ENCODE measurements around the gene NT5DC1.

DNA sequence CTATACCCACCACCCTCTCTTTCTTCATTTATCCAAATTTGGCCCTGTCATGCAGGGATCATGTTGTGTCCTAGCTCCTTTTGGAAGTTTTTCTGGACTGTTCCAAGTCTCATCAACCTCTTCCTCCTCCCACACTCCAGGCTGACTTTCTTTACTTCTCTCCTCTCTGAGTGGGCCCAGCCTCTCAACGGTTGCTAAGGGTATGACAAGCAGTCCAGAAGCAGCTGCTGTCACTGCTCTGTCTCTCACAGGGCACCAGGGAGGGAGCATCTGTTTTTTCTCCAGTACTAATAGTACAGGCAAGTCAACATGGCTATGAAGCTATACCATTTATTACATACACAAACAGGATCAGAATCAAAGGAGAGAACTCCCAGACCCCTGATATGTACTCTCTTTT is 8.2 kb downstream of the NT5DC1 start:
- TF ChIP-seq SETDB1 (IDR thresholded peaks at IDR 0.05; ENCODE audit: insufficient read length, low read length) = no peak
- TF ChIP-seq, protein P1, sequence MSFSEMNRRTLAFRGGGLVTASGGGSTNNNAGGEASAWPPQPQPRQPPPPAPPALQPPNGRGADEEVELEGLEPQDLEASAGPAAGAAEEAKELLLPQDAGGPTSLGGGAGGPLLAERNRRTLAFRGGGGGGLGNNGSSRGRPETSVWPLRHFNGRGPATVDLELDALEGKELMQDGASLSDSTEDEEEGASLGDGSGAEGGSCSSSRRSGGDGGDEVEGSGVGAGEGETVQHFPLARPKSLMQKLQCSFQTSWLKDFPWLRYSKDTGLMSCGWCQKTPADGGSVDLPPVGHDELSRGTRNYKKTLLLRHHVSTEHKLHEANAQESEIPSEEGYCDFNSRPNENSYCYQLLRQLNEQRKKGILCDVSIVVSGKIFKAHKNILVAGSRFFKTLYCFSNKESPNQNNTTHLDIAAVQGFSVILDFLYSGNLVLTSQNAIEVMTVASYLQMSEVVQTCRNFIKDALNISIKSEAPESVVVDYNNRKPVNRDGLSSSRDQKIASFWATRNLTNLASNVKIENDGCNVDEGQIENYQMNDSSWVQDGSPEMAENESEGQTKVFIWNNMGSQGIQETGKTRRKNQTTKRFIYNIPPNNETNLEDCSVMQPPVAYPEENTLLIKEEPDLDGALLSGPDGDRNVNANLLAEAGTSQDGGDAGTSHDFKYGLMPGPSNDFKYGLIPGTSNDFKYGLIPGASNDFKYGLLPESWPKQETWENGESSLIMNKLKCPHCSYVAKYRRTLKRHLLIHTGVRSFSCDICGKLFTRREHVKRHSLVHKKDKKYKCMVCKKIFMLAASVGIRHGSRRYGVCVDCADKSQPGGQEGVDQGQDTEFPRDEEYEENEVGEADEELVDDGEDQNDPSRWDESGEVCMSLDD (tag by site-specific recombination; IDR thresholded peaks at IDR 0.05) = no peak
- no peak for TF ChIP-seq ZBTB8A (tag by site-specific recombination; IDR thresholded peaks at IDR 0.05)
- TF ChIP-seq, protein P2, sequence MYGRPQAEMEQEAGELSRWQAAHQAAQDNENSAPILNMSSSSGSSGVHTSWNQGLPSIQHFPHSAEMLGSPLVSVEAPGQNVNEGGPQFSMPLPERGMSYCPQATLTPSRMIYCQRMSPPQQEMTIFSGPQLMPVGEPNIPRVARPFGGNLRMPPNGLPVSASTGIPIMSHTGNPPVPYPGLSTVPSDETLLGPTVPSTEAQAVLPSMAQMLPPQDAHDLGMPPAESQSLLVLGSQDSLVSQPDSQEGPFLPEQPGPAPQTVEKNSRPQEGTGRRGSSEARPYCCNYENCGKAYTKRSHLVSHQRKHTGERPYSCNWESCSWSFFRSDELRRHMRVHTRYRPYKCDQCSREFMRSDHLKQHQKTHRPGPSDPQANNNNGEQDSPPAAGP (tag by site-specific recombination; IDR thresholded peaks at IDR 0.05) = no peak
- no peak for TF ChIP-seq ZBTB1 (tag by site-specific recombination; IDR thresholded peaks at IDR 0.05)
- no peak for TF ChIP-seq ZNF19 (tag by site-specific recombination; IDR thresholded peaks at IDR 0.05; ENCODE audit: low read depth)
